ENCODE results near the gene VAV2.

VAV2 gene

DNA sequence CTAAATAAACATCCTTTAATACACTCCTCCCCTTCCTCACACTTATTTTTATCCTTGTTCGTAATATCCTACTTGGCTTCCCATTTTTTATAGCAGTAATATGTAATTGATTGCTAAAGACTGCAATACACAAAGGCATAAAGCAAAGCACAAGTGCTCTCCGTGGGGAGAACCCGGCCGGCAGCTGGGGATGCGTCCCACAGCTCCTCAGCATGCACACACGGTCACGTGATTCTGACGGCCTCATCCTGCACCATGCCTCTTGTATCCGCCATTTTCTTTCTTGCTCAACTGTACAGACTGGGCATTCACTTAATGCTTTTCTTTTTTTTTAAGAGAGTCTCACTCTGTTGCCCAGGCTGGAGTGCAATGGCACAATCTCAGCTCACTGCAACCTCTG, 36.0 kb upstream of the VAV2 start:
- no peak for FAIRE-seq

DNA sequence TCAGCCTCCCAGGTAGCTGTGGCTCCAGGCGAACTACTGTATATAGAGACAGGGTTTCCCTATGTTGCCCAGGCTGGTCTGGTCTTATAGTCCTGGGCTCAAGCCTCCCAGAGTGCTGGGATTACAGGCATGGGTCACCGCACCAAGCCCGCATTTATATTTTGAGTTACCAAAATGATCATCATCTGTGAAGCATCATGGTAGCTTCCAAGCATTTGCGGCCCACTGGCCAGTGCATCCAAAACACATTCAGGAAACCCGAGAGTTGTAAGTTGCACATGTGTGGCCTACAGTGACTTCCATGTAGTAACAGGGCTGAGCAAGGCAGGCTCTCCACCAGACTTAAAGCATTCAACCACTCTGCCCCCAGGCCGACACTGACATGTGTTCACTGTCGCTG, 35.4 kb upstream of the VAV2 start:
- no peak for FAIRE-seq

DNA sequence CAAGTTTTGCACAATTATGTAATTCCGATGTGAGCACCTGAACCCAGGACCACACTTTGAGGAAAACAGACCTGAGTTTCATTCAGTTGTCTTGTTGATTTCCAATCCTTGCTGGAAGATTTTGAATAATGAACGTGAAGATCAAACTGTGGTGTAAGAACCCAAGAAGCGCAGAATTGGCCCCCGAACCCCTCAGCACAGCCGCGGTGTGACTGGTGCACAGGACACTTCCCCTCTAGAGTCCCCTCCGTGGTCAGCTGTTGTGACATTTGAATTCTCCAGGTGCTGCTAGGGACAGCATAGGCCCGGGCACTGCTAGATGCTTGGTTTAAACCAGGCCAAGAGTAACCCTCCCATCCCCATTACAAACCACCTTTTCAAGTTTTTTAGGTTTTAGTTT, 34.9 kb upstream of the VAV2 start:
- no peak for FAIRE-seq

DNA sequence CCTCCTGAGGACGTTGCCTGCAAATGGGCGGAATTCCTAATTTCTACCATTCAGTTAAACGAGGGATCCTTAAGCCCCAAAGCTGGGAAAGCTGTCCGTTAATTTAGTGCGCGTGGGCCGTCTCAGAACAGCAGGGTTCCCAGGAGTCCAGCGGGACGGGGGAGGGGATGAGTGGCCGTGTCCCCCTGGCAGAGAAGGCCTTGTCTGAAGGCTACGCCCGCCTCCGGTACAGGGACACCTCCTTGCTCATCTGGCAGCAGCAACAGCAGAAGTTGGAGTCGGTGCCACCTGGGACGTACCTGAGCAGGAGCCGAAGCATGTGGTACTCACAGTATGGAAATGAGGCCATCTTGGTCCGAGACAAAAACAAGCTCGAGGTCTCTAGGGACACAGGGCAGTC, 34.5 kb upstream of the VAV2 start:
- FAIRE-seq, result no peak

DNA sequence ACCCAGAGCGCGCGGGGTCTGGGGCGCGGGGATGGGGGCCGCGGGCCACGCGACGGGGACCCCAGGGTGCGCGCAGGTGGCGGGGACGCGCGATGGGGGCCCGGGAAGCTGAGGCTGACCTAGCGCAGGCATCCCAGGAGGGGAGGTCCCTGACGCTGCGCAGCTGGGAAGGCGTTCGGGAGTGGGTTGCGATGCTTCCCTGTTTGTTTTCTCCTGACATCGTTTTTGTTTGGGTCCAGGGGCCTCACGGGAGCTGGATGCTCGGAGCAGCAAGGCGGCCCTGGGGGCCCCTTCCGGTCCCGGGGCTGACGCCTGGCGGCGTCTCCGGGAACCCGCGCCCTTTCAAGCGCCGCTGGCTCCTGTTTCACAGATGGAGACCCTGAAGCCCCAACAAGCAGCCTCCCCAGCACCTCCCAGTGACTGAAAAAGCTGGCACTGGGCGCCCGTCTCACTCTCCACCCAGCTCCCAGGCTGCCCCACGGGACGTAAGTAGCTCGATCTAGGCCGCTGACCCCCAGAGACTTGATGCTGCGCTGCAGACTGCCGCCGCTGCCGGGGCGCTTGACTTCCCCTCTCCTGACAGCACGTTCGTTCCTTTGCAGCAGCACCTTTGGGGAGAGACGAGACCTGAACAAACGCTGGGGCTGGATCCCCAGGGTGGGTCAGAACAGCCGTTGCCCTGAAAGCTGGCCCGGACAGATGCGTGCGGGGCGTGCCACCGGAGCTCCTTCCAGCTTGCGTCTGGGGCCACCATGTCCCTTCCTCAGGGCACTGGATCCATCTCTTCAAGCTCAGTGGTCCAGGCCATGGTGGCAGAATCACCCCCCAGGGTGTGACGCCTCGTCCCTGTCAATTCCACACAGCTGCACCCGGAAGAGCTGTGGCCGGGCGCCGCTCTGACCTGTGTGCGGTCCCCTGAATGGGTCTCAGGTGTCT, 33.8 kb upstream of the VAV2 start:
- no peak for FAIRE-seq

DNA sequence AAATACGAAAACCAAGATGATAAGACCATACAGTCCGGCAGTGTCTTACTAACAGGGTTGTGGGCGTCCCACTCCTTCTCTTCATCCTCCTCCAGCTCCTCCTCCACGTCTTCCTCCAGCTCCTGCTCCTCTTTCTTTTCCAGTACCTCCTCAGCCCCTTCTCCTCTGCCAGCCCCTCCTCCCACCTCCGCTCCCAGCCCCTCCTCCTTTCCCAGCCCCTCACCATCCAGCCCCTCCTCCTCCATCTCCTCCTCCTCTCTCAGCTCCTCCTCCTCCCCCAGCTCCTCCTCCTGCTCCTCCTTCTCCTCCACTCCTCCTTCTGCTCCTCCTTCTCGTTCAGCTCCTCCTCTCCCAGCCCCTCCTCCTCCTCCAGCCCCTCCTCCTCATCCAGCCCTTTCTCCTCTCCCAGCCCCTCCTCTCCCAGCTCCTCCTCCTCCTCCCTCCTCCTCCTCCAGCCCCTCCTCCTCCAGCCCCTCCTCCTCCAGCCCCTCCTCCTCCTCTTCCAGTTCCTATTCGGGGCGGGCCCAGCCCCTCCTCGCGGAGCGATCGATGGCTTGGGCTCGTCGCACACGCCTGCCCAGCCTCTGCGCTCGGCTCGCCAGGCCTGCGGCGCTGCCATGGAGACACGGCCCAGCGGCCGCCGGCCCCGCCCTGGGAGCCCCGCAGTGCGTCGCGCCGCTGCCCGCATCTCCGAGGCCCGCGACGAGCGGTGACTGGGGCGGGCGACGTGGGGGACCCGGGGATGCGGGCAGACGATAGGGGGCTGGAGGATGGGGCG, 32.9 kb upstream of the VAV2 start, which contains the start of gene BRD3OS:
TSS of gene BRD3OS (plus strand) at position 654 of the 778 bp plus-strand sequence. CDS start 1,267 bp downstream, outside the sequence.
- FAIRE-seq, result peak; percentile 89

DNA sequence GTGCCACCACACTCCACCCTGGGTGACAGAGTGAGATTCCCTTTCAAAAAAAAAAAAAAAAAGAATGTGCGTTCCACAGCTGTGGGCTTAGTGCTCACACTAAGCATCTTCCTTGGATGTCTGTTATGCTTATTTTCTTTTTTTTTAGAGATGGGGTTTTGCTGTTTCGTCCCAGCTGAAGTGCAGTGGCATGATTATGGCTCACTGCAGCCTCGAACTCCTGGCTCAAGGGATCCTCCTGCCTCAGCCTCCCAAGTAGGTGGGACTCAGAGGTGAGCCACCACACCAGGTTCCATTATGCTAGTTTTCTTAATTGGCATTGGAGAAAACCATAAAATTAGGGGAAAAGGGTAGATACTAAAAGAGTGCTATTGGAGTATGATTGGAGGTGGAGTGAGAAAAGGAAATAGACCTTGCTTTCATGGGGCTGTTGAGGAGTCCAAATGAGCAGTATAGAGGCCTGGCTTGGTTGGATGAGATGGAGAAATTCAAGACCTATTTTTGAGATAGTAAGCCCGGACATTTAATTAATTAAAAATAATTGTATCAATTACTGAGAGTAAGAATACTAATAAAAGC, 32.2 kb upstream of the VAV2 start:
- FAIRE-seq, result no peak

DNA sequence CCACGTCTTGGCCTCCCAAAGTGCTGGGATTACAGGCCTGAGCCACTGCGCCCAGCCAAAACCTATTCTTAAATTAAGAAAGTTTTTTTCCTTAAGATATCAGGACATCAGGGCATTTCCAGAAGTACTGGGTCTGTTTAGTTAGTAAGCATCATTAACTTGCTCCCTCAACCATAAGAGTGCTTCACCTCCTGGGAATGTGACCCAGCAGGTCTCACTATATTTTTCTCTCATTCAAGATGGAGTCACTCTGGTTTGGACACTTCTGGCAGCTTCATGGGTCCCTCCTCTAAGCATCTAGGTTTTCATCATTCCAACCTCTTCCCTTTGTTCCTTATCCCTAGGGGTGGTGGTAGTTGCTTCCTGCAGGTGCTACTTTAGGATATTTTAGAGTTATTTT, 22.8 kb upstream of the VAV2 start:
- no peak for FAIRE-seq

DNA sequence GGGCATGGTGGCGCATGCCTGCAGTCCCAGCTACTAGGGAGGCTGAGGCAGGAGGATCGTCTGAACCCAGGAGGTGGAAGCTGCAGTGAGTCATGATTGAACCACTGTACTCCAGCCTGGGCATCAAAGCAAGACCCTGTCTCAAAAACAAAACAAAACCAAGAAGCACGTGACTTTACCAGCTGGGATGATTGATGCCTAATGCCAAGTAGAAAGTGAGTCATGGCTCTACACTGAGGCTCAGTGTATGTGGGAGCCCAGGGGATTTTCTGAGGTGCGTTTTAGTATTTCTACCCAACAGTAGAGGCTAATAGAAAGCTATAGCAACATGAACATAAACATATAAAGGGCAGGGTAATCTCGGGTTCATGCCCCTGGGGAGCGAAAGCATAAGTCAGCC, 19.3 kb upstream of the VAV2 start:
- no peak for FAIRE-seq

DNA sequence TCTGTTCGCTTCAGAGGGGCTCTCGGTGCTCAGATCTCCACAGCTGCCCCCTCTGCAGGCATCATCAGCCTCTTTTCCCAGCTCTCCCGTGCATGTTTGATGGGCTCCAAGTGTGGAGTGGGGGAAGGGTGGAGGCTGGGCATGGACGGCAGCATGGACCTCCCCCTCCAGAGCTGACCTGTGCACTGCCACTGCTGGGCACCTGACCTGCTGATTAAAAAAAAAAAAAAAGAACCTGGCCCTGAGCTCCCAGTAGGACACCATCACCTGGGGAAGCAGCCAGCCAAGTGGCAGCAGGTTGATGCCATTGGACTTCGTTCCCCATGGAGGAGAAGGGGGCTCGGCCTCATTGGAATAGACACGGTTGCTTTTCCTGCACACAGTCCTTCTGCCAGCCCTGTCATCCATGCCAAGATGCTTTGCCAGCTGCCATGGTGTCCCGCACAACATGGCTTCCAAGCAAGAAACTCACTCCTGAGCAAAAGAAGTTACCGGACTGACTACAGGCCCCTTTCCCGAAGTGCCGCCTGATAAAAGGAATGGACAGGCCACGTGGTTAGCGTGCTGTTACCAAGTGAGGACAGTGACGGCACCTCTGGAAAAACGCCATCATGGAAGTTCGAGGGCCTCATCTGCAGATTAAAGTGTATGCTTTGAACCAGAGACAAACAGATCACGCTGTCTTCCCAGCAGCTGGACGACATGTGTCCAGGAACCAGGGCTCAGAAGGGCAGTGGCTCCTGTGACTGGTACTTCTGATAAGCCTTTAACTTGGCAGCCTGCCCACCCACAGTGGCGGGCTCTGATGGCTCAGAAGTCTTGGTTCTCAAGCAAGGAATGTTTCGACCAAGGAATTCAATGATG, 18.4 kb upstream of the VAV2 start:
- FAIRE-seq, result no peak

DNA sequence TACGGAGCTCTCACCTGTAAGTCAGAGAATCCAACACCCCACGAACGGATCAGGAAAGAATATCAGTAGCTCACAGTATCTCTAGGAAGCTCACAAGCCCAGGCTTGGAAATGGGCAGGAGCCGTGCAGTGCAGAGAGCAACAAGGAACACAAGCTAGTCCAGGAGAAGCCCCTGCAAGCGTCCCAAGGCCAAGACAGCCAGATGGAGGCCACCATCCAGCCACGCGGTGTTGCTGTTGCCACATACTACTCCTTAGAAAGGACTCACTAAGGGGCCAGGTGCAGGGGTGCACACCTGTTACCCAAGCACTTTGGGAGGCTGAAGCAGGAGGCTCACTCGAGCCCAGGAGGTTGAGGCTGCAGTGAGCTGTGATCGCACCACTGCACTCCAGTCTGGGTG, 15.4 kb upstream of the VAV2 start:
- FAIRE-seq, result no peak

DNA sequence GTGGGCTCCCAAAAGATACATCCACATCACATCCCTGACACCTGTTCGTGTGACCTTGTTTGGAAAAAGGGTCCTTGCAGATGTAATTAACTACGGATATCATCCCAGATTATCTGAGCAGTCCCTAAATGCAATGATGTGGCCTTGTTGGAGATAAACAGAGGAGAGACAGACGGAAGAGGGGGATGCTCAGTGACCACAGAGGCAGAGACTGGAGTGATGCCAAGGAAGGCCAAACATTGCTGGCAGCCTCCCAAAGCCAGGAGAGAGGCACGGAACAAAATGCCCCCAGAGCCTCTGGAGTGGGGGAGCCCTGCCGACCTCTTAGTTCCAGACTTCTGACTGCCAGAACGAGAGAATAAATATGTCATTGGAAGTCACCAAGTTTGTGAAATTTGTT, 15.0 kb upstream of the VAV2 start:
- FAIRE-seq, result no peak

DNA sequence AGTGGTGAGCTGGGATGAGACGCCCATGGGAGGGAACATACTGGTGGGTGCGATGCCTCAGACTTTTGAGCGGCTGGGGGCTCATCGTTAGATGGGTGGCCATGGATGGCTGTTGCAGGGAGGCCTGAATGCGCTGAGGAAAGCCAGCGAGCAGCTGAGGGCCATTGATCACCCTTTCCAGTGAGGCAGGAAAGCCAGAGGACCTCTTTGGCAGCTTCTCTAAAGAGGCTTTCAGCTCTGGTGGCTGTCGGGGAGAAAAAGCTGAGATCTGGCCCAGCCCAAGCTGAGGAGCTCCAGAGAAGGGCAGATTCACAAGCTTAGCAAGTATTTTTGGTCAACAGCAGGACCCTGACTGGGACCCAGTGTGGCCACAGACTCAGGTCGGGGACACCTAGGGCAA, 13.3 kb upstream of the VAV2 start:
- no peak for FAIRE-seq

DNA sequence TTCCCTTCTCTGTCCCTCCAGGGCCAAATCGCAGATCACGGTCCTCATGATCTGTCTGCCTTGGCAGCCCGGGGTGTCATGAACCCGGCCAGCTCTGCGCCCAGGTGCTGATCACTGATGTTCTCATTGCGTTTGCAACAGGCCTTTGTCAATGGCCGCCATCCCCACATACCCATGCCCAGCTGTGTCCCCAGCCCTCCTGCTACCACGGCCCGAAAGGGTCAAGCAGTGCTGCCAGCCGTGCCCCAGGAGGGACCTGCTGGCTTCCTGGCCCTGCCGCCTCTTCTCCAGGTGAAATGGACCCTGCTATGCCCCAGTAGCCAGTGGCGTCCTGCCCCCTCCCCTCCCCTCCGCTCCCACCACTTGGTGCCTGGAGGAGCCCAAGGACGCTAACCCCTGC, 12.8 kb upstream of the VAV2 start:
- no peak for FAIRE-seq

DNA sequence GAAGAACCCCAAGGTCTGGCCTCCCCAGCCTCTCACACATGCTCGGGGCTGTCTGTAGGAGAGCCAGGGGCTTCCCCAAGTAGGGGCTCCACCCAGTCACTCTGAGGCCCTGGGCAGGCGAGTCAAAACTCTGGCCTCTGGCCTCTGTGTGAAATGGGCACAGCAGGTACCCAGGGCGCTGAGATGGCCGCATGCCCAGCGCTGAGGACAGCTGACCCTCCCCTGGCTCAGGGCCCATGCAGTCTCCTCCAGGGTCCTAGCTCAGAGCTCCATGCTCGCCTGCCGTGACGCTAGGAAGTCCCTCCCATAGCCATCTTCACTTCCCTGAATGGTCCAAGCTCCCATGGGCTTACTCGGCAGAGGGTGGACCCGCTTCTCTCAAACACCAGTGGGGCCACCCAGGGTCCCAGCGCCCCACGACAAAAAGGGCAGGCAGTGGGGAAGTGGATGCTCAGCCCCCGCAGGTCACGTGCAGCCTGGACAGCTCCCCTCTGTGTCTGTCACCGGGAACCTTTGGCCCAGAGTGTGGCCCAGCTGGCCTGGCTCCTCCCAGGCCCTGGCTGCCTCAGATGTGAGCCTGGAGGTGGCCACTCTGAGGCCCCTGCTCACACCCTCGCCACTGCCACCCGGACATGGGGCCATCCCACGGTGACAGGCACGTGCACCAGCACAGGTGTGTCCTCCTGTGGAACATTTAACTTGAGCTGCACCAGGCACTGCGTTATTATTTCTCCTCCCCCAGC, 12.2 kb upstream of the VAV2 start:
- FAIRE-seq, result no peak

DNA sequence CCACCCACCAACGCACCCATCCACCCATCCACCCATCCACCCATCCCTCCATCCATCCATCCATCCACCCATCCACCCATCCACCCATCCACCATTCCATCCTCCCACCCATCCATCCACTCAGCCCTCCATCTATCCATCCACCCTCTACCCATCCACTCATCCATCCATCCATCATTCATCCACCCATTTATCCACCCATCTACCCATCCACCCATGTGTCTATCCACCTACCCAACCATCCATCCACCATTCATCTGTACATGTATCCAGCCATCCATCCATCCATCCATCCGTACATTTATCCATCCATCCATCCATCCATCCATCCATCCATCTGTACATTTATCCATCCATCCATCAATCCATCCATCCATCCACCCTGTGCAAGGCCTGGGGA, 11.1 kb upstream of the VAV2 start:
- FAIRE-seq, result no peak

DNA sequence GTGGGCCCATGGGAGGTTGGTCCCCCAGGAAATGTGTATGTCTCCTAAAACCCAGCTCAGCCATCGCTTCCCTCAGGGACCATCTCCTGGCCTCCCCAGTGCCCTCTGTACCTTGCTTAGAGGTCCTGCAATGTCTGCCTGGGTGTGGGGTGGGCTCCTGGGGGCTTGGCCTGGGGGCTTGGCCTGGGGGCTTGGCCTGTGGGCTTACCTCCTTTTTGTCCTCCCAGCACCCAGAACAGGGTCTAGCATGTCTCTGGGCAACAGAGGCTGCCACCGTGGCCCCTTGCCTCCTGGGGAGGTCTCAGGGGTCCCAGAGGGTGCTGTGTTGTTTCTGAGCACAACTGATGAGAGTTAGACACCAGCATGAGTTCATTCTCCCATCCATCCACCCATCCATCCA, 10.7 kb upstream of the VAV2 start:
- FAIRE-seq, result no peak

DNA sequence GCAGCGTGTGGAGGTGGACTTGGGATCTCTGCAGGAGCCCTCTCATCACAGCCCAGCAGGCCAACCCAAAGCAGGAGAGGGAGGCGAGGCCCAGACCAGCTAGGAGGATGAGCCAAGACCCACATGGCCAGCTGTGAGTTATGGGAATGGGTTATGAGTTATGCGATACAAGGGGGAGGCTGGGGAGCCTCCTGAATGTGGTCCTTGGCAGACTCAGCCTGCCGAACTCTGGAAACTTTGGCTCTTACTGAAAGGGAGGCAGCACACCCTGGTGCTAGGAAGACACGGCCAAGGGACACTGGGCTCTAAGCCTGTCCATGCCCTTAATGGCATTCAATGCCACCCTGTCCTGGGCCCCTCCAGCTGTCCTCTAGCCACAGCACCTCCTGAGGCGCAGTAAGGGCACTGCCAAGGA, 7.7 kb upstream of the VAV2 start:
- no peak for FAIRE-seq

DNA sequence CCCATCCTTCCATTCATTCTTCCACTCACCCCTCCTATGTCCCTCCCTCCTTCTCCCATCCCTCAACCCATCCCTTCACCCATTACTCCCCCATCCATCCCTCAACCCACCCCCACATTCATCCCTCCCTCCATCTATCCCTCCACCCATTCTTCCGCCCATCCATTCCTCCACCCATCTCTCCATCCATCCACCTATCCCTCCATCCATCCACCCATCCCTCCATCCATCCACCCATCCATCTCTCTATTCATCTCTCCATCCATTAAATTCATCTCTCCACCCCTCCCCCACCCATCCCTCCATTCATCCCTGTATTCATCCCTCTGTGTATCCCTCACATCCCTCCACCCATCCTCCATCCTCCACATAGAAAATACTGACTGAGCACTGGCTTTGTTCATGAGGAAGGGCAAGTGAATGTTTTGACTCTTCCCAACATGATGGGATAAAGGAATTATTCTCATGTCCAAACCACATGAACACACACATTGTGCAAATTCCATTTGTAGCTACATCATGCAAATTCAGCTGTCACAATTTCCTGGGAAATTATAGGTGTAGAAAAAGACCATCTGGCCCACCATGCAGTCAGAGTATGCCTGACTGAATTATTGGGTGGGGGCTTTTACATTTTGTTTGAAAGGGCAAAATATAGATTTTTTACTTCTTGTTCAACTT, 6.9 kb upstream of the VAV2 start:
- FAIRE-seq, result no peak

DNA sequence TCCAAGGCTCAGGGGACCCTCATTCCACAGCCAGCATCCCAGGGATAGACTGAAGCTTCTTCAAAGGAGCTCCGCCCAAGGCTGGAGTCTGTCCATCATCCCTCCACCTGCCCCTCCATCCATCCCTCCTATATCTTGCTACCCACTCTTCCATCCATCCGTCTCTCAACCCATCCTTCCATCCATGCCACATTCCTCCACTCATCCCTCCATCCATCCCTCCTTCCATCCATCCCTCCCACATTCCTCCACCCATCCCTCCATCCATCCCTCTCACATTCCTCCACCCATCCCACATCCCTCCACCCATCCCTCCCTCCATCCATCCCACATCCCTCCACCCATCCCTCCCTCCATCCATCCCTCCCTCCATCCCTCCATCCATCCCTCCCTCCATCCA, 5.5 kb upstream of the VAV2 start:
- FAIRE-seq, result no peak
